ENCODE data around the gene TEX13B.

TEX13B gene

DNA sequence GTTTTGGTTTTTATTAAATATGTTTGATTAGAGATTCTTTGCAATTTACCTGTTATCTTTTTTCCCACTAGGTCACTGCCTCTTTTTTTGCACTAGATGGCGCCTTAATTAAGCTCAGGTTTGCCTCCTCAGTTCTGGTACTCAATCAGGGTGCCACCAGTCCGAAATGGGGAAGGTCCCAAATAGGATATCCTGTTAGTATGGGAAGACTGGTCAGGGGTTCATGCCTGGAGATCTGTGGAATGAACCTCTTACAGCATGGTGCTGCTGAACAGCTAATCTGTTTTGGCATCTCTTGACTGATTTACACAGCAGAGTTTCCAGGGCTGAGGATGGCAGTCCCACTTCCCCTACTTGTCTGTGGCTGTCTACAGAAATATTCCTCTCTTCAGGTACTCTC is 38.5 kb upstream of the TEX13B start:
- H3K4me3 ChIP-seq (ENCODE audit: low read depth, low read length), result no peak overlapping the region
- peak; percentile 30 for DNase-seq (ENCODE audit: low read depth)
- TF ChIP-seq, protein P1, sequence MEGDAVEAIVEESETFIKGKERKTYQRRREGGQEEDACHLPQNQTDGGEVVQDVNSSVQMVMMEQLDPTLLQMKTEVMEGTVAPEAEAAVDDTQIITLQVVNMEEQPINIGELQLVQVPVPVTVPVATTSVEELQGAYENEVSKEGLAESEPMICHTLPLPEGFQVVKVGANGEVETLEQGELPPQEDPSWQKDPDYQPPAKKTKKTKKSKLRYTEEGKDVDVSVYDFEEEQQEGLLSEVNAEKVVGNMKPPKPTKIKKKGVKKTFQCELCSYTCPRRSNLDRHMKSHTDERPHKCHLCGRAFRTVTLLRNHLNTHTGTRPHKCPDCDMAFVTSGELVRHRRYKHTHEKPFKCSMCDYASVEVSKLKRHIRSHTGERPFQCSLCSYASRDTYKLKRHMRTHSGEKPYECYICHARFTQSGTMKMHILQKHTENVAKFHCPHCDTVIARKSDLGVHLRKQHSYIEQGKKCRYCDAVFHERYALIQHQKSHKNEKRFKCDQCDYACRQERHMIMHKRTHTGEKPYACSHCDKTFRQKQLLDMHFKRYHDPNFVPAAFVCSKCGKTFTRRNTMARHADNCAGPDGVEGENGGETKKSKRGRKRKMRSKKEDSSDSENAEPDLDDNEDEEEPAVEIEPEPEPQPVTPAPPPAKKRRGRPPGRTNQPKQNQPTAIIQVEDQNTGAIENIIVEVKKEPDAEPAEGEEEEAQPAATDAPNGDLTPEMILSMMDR (IDR thresholded peaks at IDR 0.05; ENCODE audit: insufficient read depth, low read depth, low read length, missing control alignments), result peak; percentile 42

DNA sequence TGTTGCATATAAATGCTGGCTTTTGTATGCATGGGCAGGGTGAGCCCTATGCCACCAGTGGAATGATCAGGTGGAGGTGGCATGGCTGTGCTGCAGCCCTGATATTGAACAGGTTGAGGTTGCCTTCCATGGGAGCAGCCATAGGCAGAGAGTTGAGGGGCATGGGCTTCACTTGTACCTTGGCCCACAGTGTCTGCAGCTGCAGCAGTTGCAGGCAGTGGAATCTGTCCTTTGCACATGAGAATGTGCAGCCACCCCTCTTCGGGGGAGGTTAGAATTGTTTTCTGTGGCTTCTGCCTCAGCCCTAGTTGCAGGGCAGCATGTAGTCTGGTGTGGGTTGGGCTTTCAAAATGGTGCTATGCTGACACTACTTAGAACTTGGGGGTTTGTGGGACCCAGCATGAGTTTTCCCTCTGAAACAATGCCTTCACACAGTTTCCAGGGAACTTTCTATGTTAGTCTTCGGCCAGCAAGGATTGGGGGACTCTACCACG is 37.3 kb upstream of the TEX13B start:
- no peak for DNase-seq (ENCODE audit: low read depth)
- TF ChIP-seq, protein P1 (IDR thresholded peaks at IDR 0.05; ENCODE audit: insufficient read depth, low read depth, low read length, missing control alignments), result no peak
- no peak overlapping the region for H3K4me3 ChIP-seq (ENCODE audit: low read depth, low read length)

DNA sequence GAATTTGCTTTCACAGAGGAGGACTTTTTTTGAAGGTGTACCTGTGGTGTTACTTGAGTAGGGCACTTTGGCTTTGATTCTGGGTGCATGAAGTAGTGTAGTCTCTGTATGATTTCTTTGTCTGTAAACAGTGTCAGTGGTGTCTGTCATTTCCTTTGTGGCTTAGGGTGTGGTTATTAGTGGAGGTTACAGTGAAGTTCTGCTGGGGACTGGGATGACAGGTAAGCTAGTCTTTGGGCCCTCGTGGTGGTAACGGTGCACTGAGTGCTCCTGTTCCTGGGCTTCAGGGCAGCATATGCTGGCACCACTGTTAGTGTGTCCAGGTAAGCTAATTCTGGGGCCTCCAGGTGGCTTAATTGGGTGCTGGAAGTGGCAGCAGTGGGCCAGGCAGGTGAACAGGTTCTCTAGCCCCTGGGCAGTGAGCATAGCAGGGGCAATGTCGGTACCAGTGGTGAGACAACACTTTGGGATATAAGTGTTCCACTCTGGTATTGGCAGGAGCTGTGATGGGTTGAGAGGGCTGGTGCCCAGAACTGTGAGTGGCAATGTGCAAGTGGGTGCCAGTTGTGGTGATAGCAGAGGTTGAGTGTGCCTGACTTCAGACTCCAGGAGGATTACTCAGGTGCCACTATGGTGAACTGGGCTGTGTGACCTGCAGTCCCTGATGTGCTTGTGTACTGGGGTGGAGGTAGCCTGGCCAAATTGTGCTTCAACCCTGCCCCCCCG is 36.6 kb upstream of the TEX13B start:
- TF ChIP-seq, protein P1 (IDR thresholded peaks at IDR 0.05; ENCODE audit: insufficient read depth, low read depth, low read length, missing control alignments), result no peak
- DNase-seq (ENCODE audit: low read depth), result peak; percentile 32
- H3K4me3 ChIP-seq (ENCODE audit: low read depth, low read length), result no peak overlapping the region

DNA sequence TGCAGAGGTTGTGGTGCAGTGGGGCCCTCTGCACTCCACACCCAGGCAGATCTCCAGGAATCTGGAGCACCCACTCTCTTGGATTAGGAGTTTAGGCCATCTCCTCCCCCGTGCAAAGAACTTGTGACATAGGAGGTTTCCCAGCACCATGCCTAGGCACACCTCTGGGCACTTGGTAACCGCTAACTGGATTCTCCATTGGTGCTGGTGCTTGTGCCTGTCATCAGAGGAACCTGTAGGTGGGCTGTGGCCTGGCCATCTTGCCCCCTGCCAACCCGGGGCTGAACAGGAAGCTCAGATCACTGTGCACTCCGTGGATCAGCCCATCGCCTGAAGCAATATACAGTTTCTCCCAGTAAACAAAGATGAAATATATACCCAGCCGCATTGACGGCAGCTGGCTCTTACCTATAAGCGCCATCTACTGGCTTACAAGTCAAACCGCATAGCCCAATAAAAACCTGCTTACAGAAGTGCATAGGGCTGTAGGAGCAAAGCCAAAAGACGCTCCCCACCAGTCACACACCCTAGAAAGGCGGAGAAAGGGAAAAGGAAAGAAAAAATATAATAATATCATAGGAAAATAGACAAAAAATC is 19.1 kb upstream of the TEX13B start:
- TF ChIP-seq, protein P1 (IDR thresholded peaks at IDR 0.05; ENCODE audit: insufficient read depth, low read depth, low read length, missing control alignments), result peak; percentile 42
- peak; percentile 59 for DNase-seq (ENCODE audit: low read depth)
- no peak overlapping the region for H3K4me3 ChIP-seq (ENCODE audit: low read depth, low read length)

DNA sequence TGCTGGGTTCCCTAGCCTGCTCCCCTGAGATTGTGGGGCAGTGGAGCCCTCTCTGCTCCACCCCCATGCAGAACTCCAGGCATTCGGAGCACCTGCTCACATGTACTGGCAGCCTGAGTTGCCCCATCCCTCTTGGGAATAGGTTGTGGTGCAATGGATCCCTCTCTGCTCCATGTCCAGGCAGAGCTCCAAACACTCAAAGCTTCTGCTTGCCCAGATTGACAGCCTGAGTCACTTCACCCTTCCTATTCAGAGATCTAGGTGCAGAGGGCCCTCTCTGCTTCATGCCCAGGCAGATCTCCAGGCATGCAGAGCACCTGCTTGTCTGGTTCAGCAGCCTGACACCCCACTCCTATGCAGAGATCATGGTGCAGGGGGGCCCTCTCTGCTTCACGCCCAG is 18.6 kb upstream of the TEX13B start:
- H3K4me3 ChIP-seq (ENCODE audit: low read depth, low read length), result no peak overlapping the region
- no peak for DNase-seq (ENCODE audit: low read depth)
- TF ChIP-seq, protein P1 (IDR thresholded peaks at IDR 0.05; ENCODE audit: insufficient read depth, low read depth, low read length, missing control alignments), result no peak

DNA sequence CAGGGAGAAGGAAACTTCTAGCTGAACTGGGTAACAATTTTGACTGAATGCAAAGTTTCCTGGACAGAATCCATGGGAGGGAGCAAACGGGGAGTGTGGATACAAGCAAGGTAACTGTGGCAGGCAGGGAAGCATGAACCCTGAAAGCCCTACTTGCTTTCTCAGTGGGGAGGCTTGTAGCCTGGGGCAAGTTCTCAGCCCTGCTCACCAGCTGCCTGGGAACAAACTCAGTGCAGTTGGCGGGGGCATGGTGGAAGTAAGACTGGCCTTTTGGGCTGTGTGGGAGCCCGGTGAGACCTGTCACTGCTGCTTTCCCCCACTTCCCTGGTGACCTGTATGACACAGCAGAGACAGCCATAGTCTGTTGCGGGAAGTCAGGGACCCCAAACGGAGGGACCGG is 14.0 kb upstream of the TEX13B start:
- TF ChIP-seq, protein P1 (IDR thresholded peaks at IDR 0.05; ENCODE audit: insufficient read depth, low read depth, low read length, missing control alignments), result no peak
- DNase-seq (ENCODE audit: low read depth), result no peak
- H3K4me3 ChIP-seq (ENCODE audit: low read depth, low read length), result no peak overlapping the region

Data from GM12865 (cell line).